Measurements from ENCODE around the gene GPC3.
"Not testable (repeated sequence)": the region's sequence is repeated elsewhere in the genome, so short reads cannot be mapped to it uniquely, and the experiment has no call there.

Gene GPC3

GRCh38 chrX:133926099-133926498, 59.3 kb downstream of the GPC3 start:
- DNase-seq (ENCODE audit: low spot score): no peak

GRCh38 chrX:133924548-133924947, 60.8 kb downstream of the GPC3 start:
- DNase-seq (ENCODE audit: low spot score): no peak

GRCh38 chrX:133923548-133923947, 61.8 kb downstream of the GPC3 start:
- no peak for DNase-seq (ENCODE audit: low spot score)

GRCh38 chrX:133923113-133923512, 62.3 kb downstream of the GPC3 start:
- no peak for DNase-seq (ENCODE audit: low spot score)

GRCh38 chrX:133922390-133922771, 63.0 kb downstream of the GPC3 start:
- no peak for DNase-seq (ENCODE audit: low spot score)

GRCh38 chrX:133921764-133922389, 63.5 kb downstream of the GPC3 start:
- no peak for DNase-seq (ENCODE audit: low spot score)

- no peak for DNase-seq (ENCODE audit: low spot score)
Observed at GRCh38 chrX:133921086-133921485, 64.3 kb downstream of the GPC3 start.

- no peak for DNase-seq (ENCODE audit: low spot score)
Observed at GRCh38 chrX:133918361-133918771, 67.0 kb downstream of the GPC3 start.

- no peak for DNase-seq (ENCODE audit: low spot score)
Observed at GRCh38 chrX:133916984-133917722, 68.2 kb downstream of the GPC3 start.

- DNase-seq (ENCODE audit: low spot score): no peak
Observed at GRCh38 chrX:133913658-133914388, 71.6 kb downstream of the GPC3 start.

GRCh38 chrX:133913009-133913408, 72.4 kb downstream of the GPC3 start:
- no peak for DNase-seq (ENCODE audit: low spot score)

- no peak for DNase-seq (ENCODE audit: low spot score)
Observed at GRCh38 chrX:133911825-133912495, 73.4 kb downstream of the GPC3 start.

GRCh38 chrX:133910539-133910938, 74.9 kb downstream of the GPC3 start:
- no peak for DNase-seq (ENCODE audit: low spot score)

GRCh38 chrX:133909888-133910287, 75.5 kb downstream of the GPC3 start:
- DNase-seq (ENCODE audit: low spot score): no peak

- DNase-seq (ENCODE audit: low spot score): no peak
Observed at GRCh38 chrX:133908223-133908955, 77.0 kb downstream of the GPC3 start.

GRCh38 chrX:133907606-133908005, 77.8 kb downstream of the GPC3 start:
- no peak for DNase-seq (ENCODE audit: low spot score)

GRCh38 chrX:133905305-133905704, 80.1 kb downstream of the GPC3 start:
- no peak for DNase-seq (ENCODE audit: low spot score)

- DNase-seq (ENCODE audit: low spot score): no peak
Observed at GRCh38 chrX:133897593-133898163, 87.7 kb downstream of the GPC3 start.

- DNase-seq (ENCODE audit: low spot score): no peak
Observed at GRCh38 chrX:133892337-133892736, 93.1 kb downstream of the GPC3 start.

- no peak for DNase-seq (ENCODE audit: low spot score)
Observed at GRCh38 chrX:133888984-133889383, 96.4 kb downstream of the GPC3 start.

- DNase-seq (ENCODE audit: low spot score): not testable (repeated sequence)
Observed at GRCh38 chrX:133888084-133888483, 97.3 kb downstream of the GPC3 start.
